Stimulated activated CD4-positive, alpha-beta T cell treated with anti-CD3 and anti-CD28 coated beads, Interleukin-12 subunit alpha, Interleukin-12 subunit beta, amount 100 ng/mL, for 4 hours (primary cell): ENCODE measurements around the gene RNF13.

Experiments
- DNase-seq: peaks from one replicate; pipeline ENCODE4 v3.0.0-alpha.2; 2020

The RNF13 gene

GRCh38 chr3:149812606-149813366 lies at the start of gene RNF13:
TSS of gene RNF13 (plus strand) at chr3:149813215. CDS start at chr3:149846027, 32,812 bp downstream.
- peak; percentile 90 for DNase-seq

GRCh38 chr3:149763565-149764195 lies 49.3 kb upstream of the RNF13 start:
- DNase-seq, result no peak

GRCh38 chr3:149764302-149764701 lies 48.7 kb upstream of the RNF13 start:
- no peak for DNase-seq

- DNase-seq, result no peak
These were observed 47.2 kb upstream of the RNF13 start for GRCh38 chr3:149765762-149766334.

- DNase-seq, result no peak
These were observed 45.3 kb upstream of the RNF13 start for GRCh38 chr3:149767720-149768119.

- DNase-seq, result no peak
These were observed 44.3 kb upstream of the RNF13 start for GRCh38 chr3:149768704-149769103.

- no peak for DNase-seq
These were observed 42.8 kb upstream of the RNF13 start for GRCh38 chr3:149770246-149770645.

GRCh38 chr3:149771652-149772271 lies 41.3 kb upstream of the RNF13 start:
- DNase-seq, result peak; percentile 3

- no peak for DNase-seq
These were observed 40.2 kb upstream of the RNF13 start for GRCh38 chr3:149772861-149773260.

- no peak for DNase-seq
These were observed 36.8 kb upstream of the RNF13 start for GRCh38 chr3:149776170-149776569.

GRCh38 chr3:149777414-149778214 lies 35.4 kb upstream of the RNF13 start:
- DNase-seq, result no peak

GRCh38 chr3:149781211-149781610 lies 31.8 kb upstream of the RNF13 start:
- DNase-seq, result no peak

- no peak for DNase-seq
These were observed 31.3 kb upstream of the RNF13 start for GRCh38 chr3:149781741-149782140.

- DNase-seq, result no peak
These were observed 29.4 kb upstream of the RNF13 start for GRCh38 chr3:149783576-149783975.

- DNase-seq, result no peak
These were observed 28.8 kb upstream of the RNF13 start for GRCh38 chr3:149784064-149784704.

GRCh38 chr3:149790268-149790667 lies 22.7 kb upstream of the RNF13 start:
- no peak for DNase-seq

GRCh38 chr3:149790698-149791097 lies 22.3 kb upstream of the RNF13 start:
- DNase-seq, result no peak

- no peak for DNase-seq
These were observed 20.4 kb upstream of the RNF13 start, which contains the start of gene ANKUB1 for GRCh38 chr3:149792452-149793270. TSS of gene ANKUB1 (minus strand) at chr3:149792554. CDS start at chr3:149792366, 188 bp downstream.

GRCh38 chr3:149796026-149796425 lies 17.0 kb upstream of the RNF13 start:
- no peak for DNase-seq

- no peak for DNase-seq
These were observed 12.3 kb upstream of the RNF13 start for GRCh38 chr3:149800693-149801092.

- DNase-seq, result no peak
These were observed 11.8 kb upstream of the RNF13 start for GRCh38 chr3:149801195-149801594.
